Prostate gland (tissue), 2 donors: ENCODE measurements around the gene TNFRSF11A.

Experiments used
- CTCF ChIP-seq, 4 experiments: fragments of 200-600 bp in 2 of 4; fragments of 450-650 bp in 2 of 4; sonication (generic) in 2 of 4; IDR thresholded peaks; 1 replicate in 3 of 4; 2 replicates in 1 of 4; pipeline ENCODE4 v1.5.1; 2016 to 2019; ENCODE audit warnings: antibody characterized with exemption in 4 of 4, mild to moderate bottlenecking in 2 of 4, moderate library complexity in 2 of 4
- POLR2A ChIP-seq: fragments of 450-650 bp; IDR thresholded peaks from one replicate; pipeline ENCODE4 v1.6.1; 2016; ENCODE audit warnings: antibody characterized with exemption, mild to moderate bottlenecking
- POLR2AphosphoS5 ChIP-seq: sonication (generic); formaldehyde crosslinking; IDR thresholded peaks from one replicate; pipeline ENCODE4 v1.6.1; 2017; ENCODE audit warnings: antibody characterized with exemption

GRCh38 chr18:62407660-62408059 is 82.5 kb downstream of the TNFRSF11A start:
- no peak for TF ChIP-seq CTCF (IDR thresholded peaks at IDR 0.05)
- TF ChIP-seq POLR2A: no peak
- no peak for TF ChIP-seq POLR2AphosphoS5
